GM23248 (cell line): ENCODE results near the gene PAPPA. TPM values are rescaled to one million over a fixed set of nuclear protein-coding genes. Genes with fewer than 3 reads are reported as not detected.

Source experiments
- DNase-seq: peaks from one replicate; pipeline ENCODE4 v3.0.0-alpha.2; 2015
- H2AFZ ChIP-seq: fragments of 200-600 bp; sonication (generic); 2 replicates; pipeline ENCODE4 v1.6.1; 2016; ENCODE audit warnings: antibody characterized with exemption
- H3F3A ChIP-seq: fragments of 200-600 bp; sonication (generic); 2 replicates; pipeline ENCODE4 v1.6.1; 2016; ENCODE audit warnings: mild to moderate bottlenecking, antibody characterized with exemption, mixed run types; ENCODE audit not compliant: insufficient read depth
- H3K27ac ChIP-seq: fragments of 200-600 bp; sonication (generic); 2 replicates; pipeline ENCODE4 v1.5.1; 2016; ENCODE audit warnings: mild to moderate bottlenecking
- H3K27me3 ChIP-seq: fragments of 200-600 bp; sonication (generic); replicated peaks from 2 replicates; pipeline ENCODE4 v1.6.1; 2016; ENCODE audit warnings: mild to moderate bottlenecking; ENCODE audit not compliant: insufficient read depth
- H3K36me3 ChIP-seq: fragments of 200-600 bp; sonication (generic); 2 replicates; pipeline ENCODE4 v1.6.1; 2016; ENCODE audit warnings: low read depth, mild to moderate bottlenecking
- H3K4me1 ChIP-seq: fragments of 200-600 bp; sonication (generic); 2 replicates; pipeline ENCODE4 v1.6.1; 2016; ENCODE audit warnings: mild to moderate bottlenecking; ENCODE audit not compliant: insufficient read depth
- H3K4me2 ChIP-seq: fragments of 200-600 bp; sonication (generic); one replicate; pipeline ENCODE4 v1.6.1; 2016; ENCODE audit warnings: mild to moderate bottlenecking; ENCODE audit not compliant: unreplicated experiment
- H3K4me3 ChIP-seq: fragments of 200-600 bp; sonication (generic); 2 replicates; pipeline ENCODE4 v1.5.1; 2016; ENCODE audit warnings: mild to moderate bottlenecking
- H3K79me2 ChIP-seq: fragments of 200-600 bp; sonication (generic); 2 replicates; pipeline ENCODE4 v1.6.1; 2016; ENCODE audit warnings: mild to moderate bottlenecking; ENCODE audit not compliant: insufficient read depth
- H3K9ac ChIP-seq: fragments of 200-600 bp; sonication (generic); 2 replicates; pipeline ENCODE4 v1.6.1; 2016; ENCODE audit warnings: mild to moderate bottlenecking
- H3K9me2 ChIP-seq: fragments of 200-600 bp; sonication (generic); 2 replicates; pipeline ENCODE4 v1.6.1; 2016; ENCODE audit warnings: mixed run types, mild to moderate bottlenecking, moderate library complexity; ENCODE audit not compliant: insufficient read depth
- H3K9me3 ChIP-seq: fragments of 200-600 bp; sonication (generic); one replicate; pipeline ENCODE4 v1.6.1; 2017; ENCODE audit warnings: low read depth
- H4K20me1 ChIP-seq: fragments of 200-600 bp; sonication (generic); 2 replicates; pipeline ENCODE4 v1.6.0; 2016; ENCODE audit not compliant: insufficient read depth
- EZH2 ChIP-seq: fragments of 200-600 bp; sonication (generic); IDR thresholded peaks from 2 replicates; pipeline ENCODE4 v1.6.1; 2018; ENCODE audit warnings: antibody characterized with exemption, mild to moderate bottlenecking; ENCODE audit not compliant: insufficient read depth, poor library complexity, severe bottlenecking
- EZH2phosphoT487 ChIP-seq: fragments of 200-600 bp; sonication (generic); IDR thresholded peaks from 2 replicates; pipeline ENCODE4 v1.6.1; 2018; ENCODE audit warnings: antibody characterized with exemption, moderate library complexity, mild to moderate bottlenecking, low read depth; ENCODE audit not compliant: insufficient read depth
- WGBS, 2 experiments: methylation state at CpG; one replicate each; pipeline ENCODE4 v1.1.6; 2015 to 2017; ENCODE audit warnings: low lambda C conversion rate in 2 of 2, low coverage in 1 of 2; ENCODE audit errors: missing lambda C conversion rate in 2 of 2; 5-methylcytosine and 5-hydroxymethylcytosine counted together
- in situ Hi-C: fragments of 300-500 bp; cut with MboI; formaldehyde crosslinking; loops from 2 replicates; pipeline ENCODE4 v1.15.0; 2020
- polyA plus RNA-seq: library from polyadenylated mRNA; unstranded; fragments of >200 nt; fragmentation: Nextera tagmentation; extraction: Ambion mirVana; gene quantifications from 2 replicates; pipeline ENCODE4 v1.2.1, GENCODE V29; 2016
- total RNA-seq: library from RNA; depleted of rRNA; stranded (reverse); fragments of >200 nt; shearing (Covaris generic); gene quantifications from 2 replicates; pipeline ENCODE4 v1.2.3, GENCODE V29; 2014

PAPPA gene
- total and polyA plus RNA-seq, 2 experiments from 2014 or later = 8.7 to 30.3 TPM

DNA sequence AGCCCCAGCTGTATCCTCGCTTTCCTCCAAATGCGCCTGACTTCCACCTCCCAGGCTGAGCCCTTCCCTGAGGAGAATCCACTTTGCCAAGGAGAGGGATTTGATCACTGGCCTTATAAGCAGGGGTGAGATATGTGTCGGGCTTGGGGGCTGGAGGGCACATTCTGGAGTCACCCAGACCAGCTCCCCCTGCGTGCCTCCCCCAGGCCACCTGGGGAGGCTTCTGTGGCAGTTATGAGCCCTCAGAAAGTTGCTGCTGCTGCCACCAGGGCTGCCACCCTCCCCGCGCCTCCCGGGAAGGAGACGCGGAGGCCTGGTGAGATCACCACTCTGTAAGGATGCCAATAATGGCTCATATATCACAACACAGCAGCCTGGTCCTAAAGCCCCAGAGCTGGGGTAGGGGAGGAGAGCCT is 211.5 kb downstream of the PAPPA start:
- no peaks in the 10 kb centered on the region for H3K27me3 ChIP-seq
- peaks cover 16% of the 10 kb centered on the region for H3K4me1 ChIP-seq
- H3K36me3 ChIP-seq = peaks cover 26% of the 10 kb centered on the region
- no peaks in the 10 kb centered on the region for H4K20me1 ChIP-seq
- no peaks in the 10 kb centered on the region for H3K9me3 ChIP-seq
- DNase-seq = peak; percentile 83
- H3K9ac ChIP-seq = peak overlapping the region; percentile 2; the same call in 1 of the 2 replicates
- WGBS, 2 experiments = 10 to 19% methylated on average over 8 to 9 of the region's 9 CpGs
- H3F3A ChIP-seq = peaks cover 43% of the 10 kb centered on the region
- peak overlapping the region; percentile 35; the same call in 1 of the 2 replicates for H3K27ac ChIP-seq
- in situ Hi-C loops = no loop called here
- TF ChIP-seq EZH2 (no peak), EZH2phosphoT487 (no peak)
- peak overlapping the region; percentile 42; the same call in 1 of the 2 replicates for H2AFZ ChIP-seq
- H3K79me2 ChIP-seq = no peaks in the 10 kb centered on the region
- H3K4me2 ChIP-seq = peak overlapping the region; percentile 45
- H3K9me2 ChIP-seq = no peaks in the 10 kb centered on the region
- H3K4me3 ChIP-seq = no peak overlapping the region

DNA sequence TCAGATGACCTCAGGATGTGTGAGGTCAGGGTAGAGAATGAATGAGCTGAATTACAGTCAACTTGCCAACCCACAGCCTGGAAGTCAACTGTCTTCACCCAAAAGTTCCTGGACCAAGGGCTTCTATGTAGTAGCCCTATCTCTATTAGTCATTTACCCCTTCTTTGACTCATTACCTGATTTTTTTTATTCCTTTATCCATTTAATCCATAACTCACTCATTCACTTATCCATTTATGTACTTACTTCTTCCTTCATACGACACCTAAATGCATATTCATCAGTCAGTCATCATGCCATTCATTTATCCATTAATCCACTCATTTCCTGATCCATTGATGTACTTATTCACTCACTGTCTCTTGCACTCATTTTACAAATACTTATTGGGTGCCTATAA is 212.7 kb downstream of the PAPPA start:
- H3K4me3 ChIP-seq = no peak overlapping the region
- H3K79me2 ChIP-seq = no peaks in the 10 kb centered on the region
- peaks cover 16% of the 10 kb centered on the region for H3K4me1 ChIP-seq
- no peak for DNase-seq
- H2AFZ ChIP-seq = no peak overlapping the region
- H4K20me1 ChIP-seq = no peaks in the 10 kb centered on the region
- H3K4me2 ChIP-seq = no peak overlapping the region
- TF ChIP-seq EZH2phosphoT487 (no peak), EZH2 (no peak)
- in situ Hi-C loops = no loop called here
- peaks cover 43% of the 10 kb centered on the region for H3F3A ChIP-seq
- 43 to 44% methylated on average over 1 of the region's 1 CpG for WGBS, 2 experiments
- H3K9me2 ChIP-seq = no peaks in the 10 kb centered on the region
- H3K27me3 ChIP-seq = no peaks in the 10 kb centered on the region
- peaks cover 31% of the 10 kb centered on the region for H3K36me3 ChIP-seq
- no peaks in the 10 kb centered on the region for H3K9me3 ChIP-seq
- H3K27ac ChIP-seq = no peak overlapping the region
- H3K9ac ChIP-seq = no peak overlapping the region

DNA sequence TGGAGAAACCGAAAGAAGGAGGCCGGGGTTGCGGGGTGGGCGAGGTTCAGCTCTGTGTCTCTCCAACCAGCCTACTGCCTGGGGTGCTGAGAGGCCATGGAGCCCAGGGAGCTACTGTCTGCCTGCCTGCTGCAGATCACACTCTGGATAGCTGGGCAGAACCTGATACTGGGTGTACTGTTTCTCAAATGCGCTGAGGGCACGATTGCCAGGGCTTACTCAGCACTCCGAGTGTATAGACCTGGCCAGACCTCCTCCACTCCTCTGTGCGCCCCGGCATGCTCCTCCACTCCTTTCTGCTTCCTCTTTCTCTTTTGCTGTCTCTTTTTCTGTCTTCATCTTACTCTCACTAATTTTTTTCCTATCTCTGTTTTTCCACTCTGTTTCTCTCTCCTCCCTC is 215.1 kb downstream of the PAPPA start:
- Histone ChIP-seq H3K9me2 (no peaks in the 10 kb centered on the region), H4K20me1 (no peaks in the 10 kb centered on the region), H3K4me3 (no peak overlapping the region), H3K4me2 (no peak overlapping the region), H3K27ac (no peak overlapping the region), H3K79me2 (no peaks in the 10 kb centered on the region), H3K27me3 (no peaks in the 10 kb centered on the region), H3K9me3 (no peaks in the 10 kb centered on the region), H3K4me1 (peaks cover 16% of the 10 kb centered on the region), H3F3A (peaks cover 27% of the 10 kb centered on the region), H3K9ac (no peak overlapping the region), H3K36me3 (peaks cover 24% of the 10 kb centered on the region; the same call in 1 of the 2 replicates), H2AFZ (no peak overlapping the region)
- no peak for DNase-seq
- TF ChIP-seq EZH2phosphoT487 (no peak), EZH2 (no peak)
- 73 to 77% methylated on average over 9 of the region's 9 CpGs for WGBS, 2 experiments
- in situ Hi-C loops = no loop called here

DNA sequence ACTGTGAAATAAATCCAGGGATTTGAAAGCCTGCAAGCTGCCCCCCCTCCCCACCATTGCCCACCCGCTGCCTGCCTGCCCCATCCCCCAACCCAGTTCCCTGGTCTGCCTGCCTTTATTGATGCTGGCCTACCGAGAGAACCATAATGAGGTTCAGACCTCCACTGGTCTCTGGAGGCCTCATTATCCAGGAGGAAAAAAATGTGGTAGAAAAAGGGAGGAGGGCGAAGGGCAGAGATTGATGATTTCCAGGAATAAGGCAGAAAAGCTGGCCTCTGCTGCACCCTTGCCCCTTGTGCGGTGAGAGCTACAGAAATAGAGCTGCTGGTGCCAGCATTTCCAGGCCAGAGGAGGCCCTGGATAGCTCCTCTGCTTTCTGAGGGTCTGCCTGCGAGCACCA is 216.1 kb downstream of the PAPPA start:
- WGBS, 2 experiments = 55 to 65% methylated on average over 5 of the region's 5 CpGs
- Histone ChIP-seq H3K4me1 (peaks cover 15% of the 10 kb centered on the region), H3K9me2 (no peaks in the 10 kb centered on the region), H3K4me2 (no peak overlapping the region), H3K9me3 (no peaks in the 10 kb centered on the region), H3K4me3 (no peak overlapping the region), H3K9ac (no peak overlapping the region), H3K27ac (no peak overlapping the region), H4K20me1 (no peaks in the 10 kb centered on the region), H2AFZ (no peak overlapping the region), H3K36me3 (peaks cover 16% of the 10 kb centered on the region; the same call in 1 of the 2 replicates), H3F3A (peaks cover 21% of the 10 kb centered on the region), H3K79me2 (no peaks in the 10 kb centered on the region), H3K27me3 (no peaks in the 10 kb centered on the region)
- TF ChIP-seq EZH2 (no peak), EZH2phosphoT487 (no peak)
- in situ Hi-C loops = no loop called here
- no peak for DNase-seq

DNA sequence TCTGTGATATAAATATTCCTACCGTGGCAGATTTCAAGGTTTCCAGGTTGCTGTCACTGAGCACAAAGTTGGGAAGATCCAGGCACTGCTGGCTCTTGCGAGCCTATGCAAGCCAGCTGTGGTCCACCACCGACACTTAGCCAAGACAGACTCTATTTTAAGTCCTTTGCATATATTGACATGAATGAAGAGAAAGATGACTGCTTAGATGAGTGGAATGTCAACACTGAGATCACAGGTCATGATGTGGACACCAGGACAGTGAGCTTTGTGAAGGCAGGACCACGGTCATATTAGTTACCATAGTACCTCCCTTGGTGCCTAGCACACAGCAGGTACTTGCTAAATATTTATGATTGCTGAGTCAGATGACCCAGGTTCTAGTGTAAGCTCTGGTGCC is 217.0 kb downstream of the PAPPA start:
- DNase-seq = no peak
- Histone ChIP-seq H2AFZ (no peak overlapping the region), H3K36me3 (peaks cover 18% of the 10 kb centered on the region; the same call in 1 of the 2 replicates), H3K4me1 (peaks cover 6% of the 10 kb centered on the region; the same call in 1 of the 2 replicates), H3K4me2 (no peak overlapping the region), H4K20me1 (no peaks in the 10 kb centered on the region), H3K9me2 (no peaks in the 10 kb centered on the region), H3K27me3 (no peaks in the 10 kb centered on the region), H3K27ac (no peak overlapping the region), H3K9ac (no peak overlapping the region), H3K4me3 (no peak overlapping the region), H3K79me2 (no peaks in the 10 kb centered on the region), H3F3A (peaks cover 21% of the 10 kb centered on the region), H3K9me3 (no peaks in the 10 kb centered on the region)
- TF ChIP-seq EZH2 = no peak
- no peak for TF ChIP-seq EZH2phosphoT487
- 75 to 80% methylated on average over 4 of the region's 4 CpGs for WGBS, 2 experiments
- in situ Hi-C loops = no loop called here
